Muscle of back (tissue), 13 donors: ENCODE results near the gene IL1A. TPM values are rescaled to one million over a fixed set of nuclear protein-coding genes. Genes with fewer than 3 reads are reported as not detected.
"Not testable (repeated sequence)": the region's sequence is repeated elsewhere in the genome, so short reads cannot be mapped to it uniquely, and the experiment has no call there.

ENCODE experiments used
- DNase-seq, 3 donors: peaks; one replicate each; pipeline versions ENCODE4 v3.0.0 to v3.0.0-alpha.2; 2013
- long read RNA-seq, 9 donors: transcript quantifications; one replicate each; lab custom pipeline, GENCODE V29; 2026
- polyA plus RNA-seq, 10 donors: library from polyadenylated mRNA; unstranded; fragments of 120-200 nt; gene quantifications; one replicate each; pipeline ENCODE4 v1.2.1, GENCODE V29; 2013; ENCODE audit not compliant: insufficient read length in 10 of 10

Gene IL1A, protein sequence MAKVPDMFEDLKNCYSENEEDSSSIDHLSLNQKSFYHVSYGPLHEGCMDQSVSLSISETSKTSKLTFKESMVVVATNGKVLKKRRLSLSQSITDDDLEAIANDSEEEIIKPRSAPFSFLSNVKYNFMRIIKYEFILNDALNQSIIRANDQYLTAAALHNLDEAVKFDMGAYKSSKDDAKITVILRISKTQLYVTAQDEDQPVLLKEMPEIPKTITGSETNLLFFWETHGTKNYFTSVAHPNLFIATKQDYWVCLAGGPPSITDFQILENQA
- under 1 TPM in 2 of 10 donors, not detected in 8; 0.10 to 0.23 TPM for polyA plus RNA-seq
- long read RNA-seq, donor 1, result 0 reads
- long read RNA-seq, donor 2, result 0 reads
- long read RNA-seq, donor 3, result 0 reads
- long read RNA-seq, donor 4, result 0 reads
- long read RNA-seq, donor 5, result 0 reads
- long read RNA-seq, donor 6, result 0 reads
- long read RNA-seq, donor 7, result 0 reads
- long read RNA-seq, donor 8, result 0 reads
- long read RNA-seq, donor 9, result 0 reads

DNA sequence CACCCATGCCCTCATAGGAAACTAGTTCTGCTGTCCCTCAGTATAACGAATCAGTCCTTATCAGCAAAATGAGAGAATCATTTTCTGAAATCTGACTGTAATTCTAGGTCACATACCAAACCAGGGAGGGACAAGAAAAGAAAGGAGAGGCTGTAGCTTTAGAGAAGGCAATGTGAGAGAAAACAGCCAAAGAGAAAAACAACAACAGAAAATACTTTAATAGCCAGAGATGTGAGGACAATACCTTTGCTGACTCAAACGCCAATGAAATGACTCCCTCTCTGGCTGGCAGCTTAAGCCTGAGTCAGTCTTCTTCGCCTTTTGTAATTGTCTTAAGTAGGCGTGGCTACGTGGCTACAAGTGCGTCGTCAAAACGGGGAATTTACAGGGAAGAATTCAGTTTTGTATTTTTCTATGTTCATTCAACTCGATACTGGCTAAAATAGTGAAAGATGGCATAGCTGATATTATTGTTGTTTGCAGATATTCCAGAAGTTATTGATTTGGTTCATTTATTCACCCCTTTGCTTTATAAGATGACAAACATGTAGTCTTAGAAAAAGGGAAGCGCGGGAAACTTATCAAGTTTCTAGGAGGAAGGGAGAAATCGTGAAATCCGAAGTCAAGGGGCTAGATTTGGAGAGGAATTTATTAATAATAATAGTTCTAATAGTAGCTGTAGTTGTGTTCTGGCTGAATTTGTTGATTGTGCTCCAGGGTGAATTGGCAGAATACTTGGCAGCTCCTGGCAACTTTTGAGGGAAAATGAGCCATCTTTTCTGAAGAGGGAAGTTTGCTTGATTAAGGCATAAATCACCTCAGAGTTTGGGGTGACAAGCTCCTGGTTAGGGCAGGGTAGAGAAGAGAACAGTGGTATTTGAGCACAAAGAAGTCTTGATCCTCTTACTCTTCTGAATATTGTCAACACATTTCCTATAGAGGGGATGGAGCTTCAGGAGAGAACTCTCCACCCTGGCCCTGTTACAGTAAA, at the start of gene IL1A:
Gene IL1A (minus strand): TSS at position 295 of the 991 bp plus-strand sequence. CDS start 723 bp downstream, outside the sequence.
- DNase-seq, result no peak

DNA sequence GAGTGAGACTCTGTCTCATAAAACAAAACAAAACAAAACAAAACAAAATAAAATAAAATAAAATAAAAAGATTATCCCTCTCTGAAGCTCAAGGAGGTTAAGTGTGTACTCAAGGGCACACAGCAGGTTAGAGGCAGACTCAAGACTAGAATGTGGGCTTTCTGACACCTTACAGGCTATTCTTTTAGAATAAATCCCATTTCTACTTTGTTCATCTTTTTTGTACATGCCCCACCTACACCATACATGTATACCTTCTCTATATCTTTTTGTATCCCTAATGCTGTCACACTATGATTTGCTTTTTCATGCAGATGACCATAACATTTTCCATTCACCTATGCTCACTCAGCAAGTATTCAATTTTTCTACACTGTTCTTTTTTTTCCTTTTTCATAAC, 49.7 kb upstream of the IL1A start:
- no peak for DNase-seq

DNA sequence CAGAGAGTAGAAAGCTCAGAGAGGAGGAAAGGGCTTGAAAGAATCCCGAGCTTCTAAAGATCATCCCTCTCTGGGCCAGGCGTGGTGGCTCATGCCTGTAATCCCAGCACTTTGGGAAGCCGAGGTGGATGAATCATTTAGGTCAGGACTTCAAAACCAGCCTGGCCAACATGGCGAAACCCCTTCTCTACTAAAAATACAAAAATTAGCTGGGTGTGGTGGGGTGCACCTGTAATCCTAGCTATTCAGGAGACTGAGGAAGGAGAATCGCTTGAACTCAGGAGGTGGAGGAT, 49.3 kb upstream of the IL1A start:
- not testable (repeated sequence) for DNase-seq

DNA sequence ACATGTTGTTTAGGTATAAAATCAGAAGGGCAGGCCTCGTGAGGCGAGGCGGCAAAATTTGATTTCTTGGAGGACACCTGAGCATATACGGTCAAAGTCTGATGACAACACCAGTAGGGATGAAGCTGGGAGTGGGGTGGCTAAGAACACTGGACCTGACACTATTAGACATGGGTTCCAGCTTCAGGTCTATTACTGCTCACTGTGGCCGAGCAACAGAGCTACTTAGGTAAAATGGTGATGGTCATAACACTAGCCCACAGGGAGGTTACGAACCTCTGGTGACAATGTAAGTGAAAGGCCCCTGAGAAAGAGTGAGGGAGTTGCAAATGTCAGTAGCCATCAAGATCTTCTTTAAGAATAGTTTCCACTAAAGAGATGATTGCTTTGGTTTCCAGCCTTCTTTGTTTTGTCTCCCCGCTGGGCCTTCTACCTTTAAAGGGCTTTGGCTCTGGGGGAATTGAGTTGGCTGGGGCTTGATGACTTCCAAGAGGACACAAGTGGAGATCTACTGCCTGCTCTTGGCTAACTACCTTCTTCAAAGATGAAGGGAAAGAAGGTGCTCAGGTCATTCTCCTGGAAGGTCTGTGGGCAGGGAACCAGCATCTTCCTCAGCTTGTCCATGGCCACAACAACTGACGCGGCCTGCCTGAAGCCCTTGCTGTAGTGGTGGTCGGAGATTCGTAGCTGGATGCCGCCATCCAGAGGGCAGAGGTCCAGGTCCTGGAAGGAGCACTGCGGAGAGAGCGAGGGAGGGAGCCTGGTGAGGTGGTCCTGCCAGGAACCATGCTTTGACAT, 48.7 kb upstream of the IL1A start:
- no peak for DNase-seq

DNA sequence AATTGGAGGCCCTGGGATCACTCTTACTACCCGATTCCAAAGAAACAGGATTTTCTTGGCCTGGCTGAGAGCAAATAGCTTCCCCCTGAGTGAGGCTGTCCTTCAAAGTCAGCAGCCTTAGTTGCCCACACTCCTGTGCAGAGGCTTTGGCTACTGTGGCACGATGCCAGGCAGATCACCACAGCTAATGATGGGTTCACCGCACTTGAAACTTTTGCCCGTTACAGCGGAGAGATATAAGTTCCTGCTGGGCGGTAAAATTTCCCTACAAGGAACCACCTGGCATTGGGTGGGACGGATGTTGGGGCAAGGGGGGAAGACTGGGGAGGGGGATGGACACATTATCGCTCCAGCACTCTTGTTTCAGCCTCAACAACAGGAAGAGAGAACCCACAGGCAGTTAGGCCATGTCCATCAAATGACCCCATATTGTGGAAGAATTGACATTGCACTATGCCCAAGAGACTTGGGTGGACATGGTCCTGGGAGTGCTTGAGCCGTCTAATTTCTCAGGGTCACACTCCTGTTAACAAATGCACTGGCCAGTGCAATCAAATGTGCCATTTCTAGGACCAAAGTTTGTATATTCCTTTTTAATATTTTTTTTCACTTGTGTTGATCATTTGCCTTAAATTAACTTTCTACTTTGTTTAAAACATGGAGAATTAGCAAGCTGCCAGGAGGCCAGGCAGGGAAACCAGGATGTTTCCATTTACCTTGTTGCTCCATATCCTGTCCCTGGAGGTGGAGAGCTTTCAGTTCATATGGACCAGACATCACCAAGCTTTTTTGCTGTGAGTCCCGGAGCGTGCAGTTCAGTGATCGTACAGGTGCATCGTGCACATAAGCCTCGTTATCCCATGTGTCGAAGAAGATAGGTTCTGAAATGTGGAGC, 47.9 kb upstream of the IL1A start:
- DNase-seq, result no peak

GRCh38 chr2:112831513-112831845, 47.2 kb upstream of the IL1A start:
- no peak for DNase-seq

DNA sequence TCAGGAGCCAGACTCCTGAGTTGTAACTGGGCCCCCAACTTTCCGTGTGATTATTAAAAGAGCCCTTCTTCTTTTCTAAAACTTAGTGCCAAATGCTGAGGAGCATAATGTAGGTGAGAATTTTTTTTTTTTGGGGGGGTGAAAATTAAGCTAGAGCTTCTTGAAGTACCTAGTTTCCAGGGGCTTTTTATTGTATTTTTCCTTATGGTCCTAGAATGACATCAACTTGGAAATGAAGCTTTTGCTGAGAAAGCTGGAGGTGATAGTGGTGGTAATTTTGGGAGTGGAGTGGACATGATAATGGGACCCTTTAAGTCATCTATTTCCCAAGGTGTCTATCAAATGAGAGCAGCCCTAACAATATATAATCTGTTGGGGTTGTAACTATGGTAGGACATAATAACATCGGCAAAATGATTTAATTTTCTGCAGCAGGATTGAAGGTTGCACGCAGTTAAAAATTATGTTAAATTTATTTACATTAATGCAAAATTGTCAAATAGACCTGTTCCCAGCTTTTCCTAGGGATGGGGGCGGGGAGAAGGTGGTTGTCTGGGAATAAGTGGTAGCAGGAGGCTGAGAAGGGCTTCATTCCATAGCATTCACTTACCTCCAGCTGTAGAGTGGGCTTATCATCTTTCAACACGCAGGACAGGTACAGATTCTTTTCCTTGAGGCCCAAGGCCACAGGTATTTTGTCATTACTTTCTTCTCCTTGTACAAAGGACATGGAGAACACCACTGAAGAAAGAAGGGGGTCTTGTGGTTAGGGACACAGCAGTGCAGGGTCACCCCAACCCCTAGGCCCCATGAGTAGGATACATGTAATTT, 46.6 kb upstream of the IL1A start:
- no peak for DNase-seq

- DNase-seq, result no peak
Observed at GRCh38 chr2:112829961-112830681, 45.8 kb upstream of the IL1A start.

- DNase-seq, result no peak
Observed at GRCh38 chr2:112829101-112829960, 45.0 kb upstream of the IL1A start.

GRCh38 chr2:112828251-112828691, 44.0 kb upstream of the IL1A start:
- DNase-seq, result no peak

DNA sequence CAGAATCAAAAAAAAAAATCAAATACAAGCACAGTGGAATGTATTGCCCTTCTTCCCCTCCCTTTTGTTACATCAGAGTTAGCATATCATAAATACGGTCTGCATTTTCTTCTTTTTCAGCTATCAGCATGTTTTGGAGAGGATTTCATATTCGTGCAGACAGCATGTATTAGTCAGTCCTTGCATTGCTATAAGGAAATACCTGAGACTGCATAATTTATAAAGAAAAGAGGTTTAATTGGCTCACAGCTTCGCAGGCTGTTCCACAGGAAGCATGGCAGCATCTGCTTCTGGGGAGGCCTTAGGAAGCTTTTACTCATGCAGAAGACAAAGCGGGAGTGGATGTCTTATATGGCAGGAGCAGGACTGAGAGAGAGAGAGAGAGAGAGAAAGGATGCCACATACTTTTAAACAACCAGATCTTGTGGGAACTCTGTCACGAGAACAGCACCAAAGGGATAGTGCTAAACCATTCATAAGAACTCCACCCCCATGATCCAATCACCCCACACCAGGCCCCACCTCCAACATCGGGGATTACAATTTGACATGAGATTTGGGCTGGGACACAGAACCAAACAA, 43.4 kb upstream of the IL1A start:
- DNase-seq, result no peak

- no peak for DNase-seq
Observed at GRCh38 chr2:112827009-112827408, 42.7 kb upstream of the IL1A start.

DNA sequence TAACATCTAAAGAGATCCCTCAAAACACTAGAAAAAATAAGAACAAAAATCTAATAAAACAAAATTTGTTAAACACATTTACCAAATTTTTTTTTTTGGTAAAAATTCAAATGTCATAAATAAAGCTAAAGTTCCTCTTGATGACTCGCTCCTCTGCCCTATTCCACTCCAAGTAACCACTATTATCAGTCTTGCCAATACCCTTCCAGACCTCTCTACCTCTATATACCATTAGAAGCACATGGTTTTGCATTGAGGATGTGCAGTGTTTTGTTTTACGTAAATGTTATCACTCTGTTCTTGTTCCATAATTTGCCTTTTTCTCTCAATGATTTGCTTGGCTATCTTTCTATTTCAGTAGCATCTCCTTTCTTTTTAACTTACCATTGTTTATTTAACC, 41.4 kb upstream of the IL1A start:
- DNase-seq, result no peak

DNA sequence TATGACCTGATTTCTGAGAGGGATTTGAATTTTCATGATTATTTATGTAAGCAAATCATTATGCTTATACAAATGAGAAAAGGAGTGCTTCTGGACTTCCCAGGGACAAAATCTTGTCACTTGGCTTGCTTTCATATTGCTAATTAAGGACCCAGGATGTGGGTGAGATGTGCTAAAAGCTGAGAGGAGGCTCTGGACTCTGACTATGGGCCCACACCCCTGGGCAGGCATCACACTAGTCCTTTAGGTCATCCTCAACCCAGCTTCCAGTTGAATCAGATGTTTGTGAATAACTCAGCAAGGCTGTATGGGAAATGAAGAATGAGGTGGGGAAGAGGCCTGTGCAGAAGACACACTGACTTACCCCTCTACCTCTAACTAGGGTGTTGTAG, 40.4 kb upstream of the IL1A start:
- no peak for DNase-seq

GRCh38 chr2:112821682-112822081, 37.4 kb upstream of the IL1A start:
- DNase-seq, result no peak

DNA sequence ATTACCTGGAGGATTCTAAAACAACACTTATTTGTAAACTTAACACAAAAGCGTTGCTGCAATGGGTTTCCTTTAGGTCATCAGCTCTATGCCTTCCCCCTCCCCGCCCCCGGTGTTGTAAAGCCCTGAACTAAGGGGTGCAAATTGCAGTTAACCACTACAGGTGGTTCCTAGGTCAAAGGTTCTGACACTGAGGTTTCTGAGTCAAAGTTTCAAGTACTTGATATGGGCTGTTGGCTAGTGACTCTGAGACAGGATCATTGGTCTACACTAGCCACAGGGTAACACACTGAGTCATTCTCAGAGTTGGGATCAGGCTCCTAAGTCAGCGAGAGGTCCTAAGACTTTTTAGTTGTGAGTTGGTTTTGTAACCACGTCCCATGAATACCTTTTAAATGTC, 36.8 kb upstream of the IL1A start:
- no peak for DNase-seq

GRCh38 chr2:112820343-112820742, 36.0 kb upstream of the IL1A start:
- no peak for DNase-seq

- DNase-seq, result no peak
Observed at GRCh38 chr2:112819081-112819480, 34.8 kb upstream of the IL1A start.
